Upper lobe of right lung (tissue), 1 donor: Measurements from ENCODE around the gene AMN. TPM values are rescaled to one million over a fixed set of nuclear protein-coding genes. Genes with fewer than 3 reads are reported as not detected.
"Not testable (repeated sequence)": the region's sequence is repeated elsewhere in the genome, so short reads cannot be mapped to it uniquely, and the experiment has no call there.

Experiments
- ATAC-seq: fragments of 200-7000 bp; cut with Tn5 transposase; one replicate; pipeline ENCODE4 v1.9.1; 2020; ENCODE audit warnings: mild to moderate bottlenecking, moderate library complexity
- DNase-seq: peaks from one replicate; pipeline ENCODE4 v3.0.0-alpha.2; 2020
- H3K27ac ChIP-seq: fragments of 200-600 bp; one replicate; pipeline ENCODE4 v1.8.0; 2022
- H3K27me3 ChIP-seq: fragments of 200-600 bp; one replicate; pipeline ENCODE4 v1.8.0; 2022; ENCODE audit warnings: mild to moderate bottlenecking
- H3K36me3 ChIP-seq: fragments of 200-600 bp; one replicate; pipeline ENCODE4 v1.8.0; 2022
- H3K4me1 ChIP-seq: fragments of 200-600 bp; one replicate; pipeline ENCODE4 v1.8.0; 2022
- H3K4me3 ChIP-seq: fragments of 200-600 bp; one replicate; pipeline ENCODE4 v1.8.0; 2022; ENCODE audit warnings: mild to moderate bottlenecking
- H3K9me3 ChIP-seq: fragments of 200-600 bp; one replicate; pipeline ENCODE4 v1.8.0; 2022
- intact Hi-C: fragments of 100-400 bp; cut with DNase I; formaldehyde crosslinking; loops from one replicate; pipeline ENCODE4 v1.11.0; 2022
- long read RNA-seq: library from polyadenylated mRNA; unstranded; transcript quantifications from one replicate; pipeline ENCODE4 v2.0.0, GENCODE V29; 2021
- total RNA-seq: library from RNA; stranded (reverse); fragmentation: NEBNext Ultra II Directional; extraction: Animal tissue kit (Norgen Biotek cat#: 25700); gene quantifications from one replicate; pipeline ENCODE4 v1.2.1, GENCODE V29; 2021
- TF ChIP-seq, protein P1 (sequence below): fragments of 200-600 bp; IDR thresholded peaks from one replicate; pipeline ENCODE4 v1.8.0; 2022; ENCODE audit warnings: antibody characterized with exemption
- donor health status: DM: no; HTN: yes; CAD: no; lungs with severe emphysema.

The AMN gene
- 19.8 TPM for total RNA-seq
- long read RNA-seq, partial matches to known transcripts = 30 of 48 reads
- long read RNA-seq, other reads (novel, unspliced or antisense) = 18 of 48 reads

DNA sequence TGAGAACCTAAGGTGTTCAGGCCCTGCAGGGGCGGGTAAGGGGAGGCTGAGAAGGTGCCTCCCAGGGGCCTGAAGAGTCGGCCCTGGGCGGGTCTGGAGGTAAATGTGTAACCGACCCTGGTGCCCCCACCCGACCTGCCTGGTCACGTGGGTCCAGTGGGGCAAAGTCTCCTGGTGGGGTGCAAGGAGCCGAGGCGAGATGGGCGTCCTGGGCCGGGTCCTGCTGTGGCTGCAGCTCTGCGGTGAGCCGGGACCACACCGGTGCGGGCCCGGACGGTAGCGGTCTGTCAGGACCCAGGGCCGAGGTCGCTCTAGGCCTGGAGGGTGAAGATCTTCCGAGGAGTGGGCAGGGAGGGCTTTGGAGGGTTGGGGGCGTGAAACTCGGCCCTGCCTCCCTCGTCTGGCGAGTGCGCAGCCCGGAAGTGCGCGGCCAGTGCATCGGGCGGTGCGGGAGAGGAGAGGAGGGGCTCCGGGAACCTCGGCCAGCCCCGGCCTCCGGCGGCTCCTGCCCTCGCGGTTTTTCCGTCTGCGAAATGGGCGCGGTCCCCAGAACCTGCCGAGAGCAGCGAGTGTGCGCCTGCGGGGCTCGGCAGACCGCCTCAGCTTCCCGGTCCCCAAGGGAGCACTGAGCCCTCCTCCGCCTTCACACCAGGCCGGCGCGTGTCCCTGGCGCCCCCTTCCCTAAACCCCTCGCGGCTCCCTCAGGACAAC is at the start of gene AMN:
Gene AMN, plus strand, starts transcription at position 174 of the 711 bp plus-strand sequence. Its CDS starts 26 bp downstream, at position 200.
- Histone ChIP-seq H3K9me3 (no peaks in the 10 kb centered on the region), H3K27ac (no peak within 1 kb of the TSS), H3K4me1 (peaks cover 11% of the 10 kb centered on the region), H3K4me3 (peak within 1 kb of the TSS; percentile 17), H3K36me3 (no peaks in the 10 kb centered on the region), H3K27me3 (peaks cover 36% of the 10 kb centered on the region)
- intact Hi-C loops = no loop called here
- DNase-seq (no peak), ATAC-seq (peak; percentile 1)
- TF ChIP-seq, protein P1, sequence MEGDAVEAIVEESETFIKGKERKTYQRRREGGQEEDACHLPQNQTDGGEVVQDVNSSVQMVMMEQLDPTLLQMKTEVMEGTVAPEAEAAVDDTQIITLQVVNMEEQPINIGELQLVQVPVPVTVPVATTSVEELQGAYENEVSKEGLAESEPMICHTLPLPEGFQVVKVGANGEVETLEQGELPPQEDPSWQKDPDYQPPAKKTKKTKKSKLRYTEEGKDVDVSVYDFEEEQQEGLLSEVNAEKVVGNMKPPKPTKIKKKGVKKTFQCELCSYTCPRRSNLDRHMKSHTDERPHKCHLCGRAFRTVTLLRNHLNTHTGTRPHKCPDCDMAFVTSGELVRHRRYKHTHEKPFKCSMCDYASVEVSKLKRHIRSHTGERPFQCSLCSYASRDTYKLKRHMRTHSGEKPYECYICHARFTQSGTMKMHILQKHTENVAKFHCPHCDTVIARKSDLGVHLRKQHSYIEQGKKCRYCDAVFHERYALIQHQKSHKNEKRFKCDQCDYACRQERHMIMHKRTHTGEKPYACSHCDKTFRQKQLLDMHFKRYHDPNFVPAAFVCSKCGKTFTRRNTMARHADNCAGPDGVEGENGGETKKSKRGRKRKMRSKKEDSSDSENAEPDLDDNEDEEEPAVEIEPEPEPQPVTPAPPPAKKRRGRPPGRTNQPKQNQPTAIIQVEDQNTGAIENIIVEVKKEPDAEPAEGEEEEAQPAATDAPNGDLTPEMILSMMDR = no peak

DNA sequence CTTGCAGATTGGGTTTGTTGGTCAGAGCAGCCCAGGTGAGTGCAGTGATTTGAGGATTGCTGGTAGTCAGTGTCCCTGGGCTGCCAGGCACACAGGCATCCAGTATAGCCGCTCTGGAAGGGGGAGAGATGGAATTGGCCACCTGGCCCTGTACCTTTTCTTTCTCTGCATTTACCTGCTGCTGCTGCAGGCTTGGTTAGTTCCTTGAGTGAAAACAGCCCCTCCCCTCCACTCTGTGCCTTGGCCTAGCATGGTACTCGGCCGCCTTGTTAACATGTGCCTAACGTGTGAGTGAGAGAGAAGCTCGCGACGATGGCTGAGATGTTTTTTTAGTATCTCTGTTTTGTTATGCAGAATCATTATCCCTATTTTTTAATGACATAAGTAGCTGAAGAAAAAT is 49.3 kb upstream of the AMN start:
- Histone ChIP-seq H3K9me3 (no peaks in the 10 kb centered on the region), H3K4me3 (no peak overlapping the region), H3K27ac (no peak overlapping the region), H3K27me3 (no peaks in the 10 kb centered on the region), H3K4me1 (no peaks in the 10 kb centered on the region), H3K36me3 (peaks cover 31% of the 10 kb centered on the region)
- TF ChIP-seq, protein P1 = no peak
- no peak for ATAC-seq
- no peak for DNase-seq
- intact Hi-C loops = no loop called here

DNA sequence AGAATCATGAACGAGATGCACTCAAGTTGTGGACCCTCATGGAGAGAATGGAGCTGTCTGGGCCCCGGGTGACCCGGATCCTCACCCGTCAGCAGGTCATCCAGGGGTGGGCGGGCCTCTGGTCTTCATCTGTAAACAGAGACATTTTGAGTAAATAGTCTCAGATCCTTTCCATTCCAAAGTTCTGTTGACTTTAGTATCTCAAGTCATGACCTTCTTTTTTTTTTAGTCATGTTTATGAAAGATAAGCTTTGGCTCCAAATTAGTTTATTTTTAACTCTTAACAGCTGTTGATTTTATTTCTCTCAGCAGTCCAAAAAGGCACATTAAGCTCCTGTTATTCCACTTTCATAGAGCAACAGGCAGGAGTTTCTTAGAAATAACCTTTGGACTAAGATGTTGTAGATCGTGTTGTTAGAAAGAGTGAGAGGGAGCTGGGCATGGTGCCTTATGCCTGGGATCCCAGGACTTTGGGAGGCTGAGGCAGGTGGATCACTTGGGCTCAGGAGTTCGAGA is 48.9 kb upstream of the AMN start:
- Histone ChIP-seq H3K27me3 (no peaks in the 10 kb centered on the region), H3K36me3 (peaks cover 31% of the 10 kb centered on the region), H3K4me1 (no peaks in the 10 kb centered on the region), H3K4me3 (no peak overlapping the region), H3K9me3 (no peaks in the 10 kb centered on the region), H3K27ac (no peak overlapping the region)
- DNase-seq (no peak), ATAC-seq (no peak)
- intact Hi-C loops = no loop called here
- TF ChIP-seq, protein P1 = no peak

DNA sequence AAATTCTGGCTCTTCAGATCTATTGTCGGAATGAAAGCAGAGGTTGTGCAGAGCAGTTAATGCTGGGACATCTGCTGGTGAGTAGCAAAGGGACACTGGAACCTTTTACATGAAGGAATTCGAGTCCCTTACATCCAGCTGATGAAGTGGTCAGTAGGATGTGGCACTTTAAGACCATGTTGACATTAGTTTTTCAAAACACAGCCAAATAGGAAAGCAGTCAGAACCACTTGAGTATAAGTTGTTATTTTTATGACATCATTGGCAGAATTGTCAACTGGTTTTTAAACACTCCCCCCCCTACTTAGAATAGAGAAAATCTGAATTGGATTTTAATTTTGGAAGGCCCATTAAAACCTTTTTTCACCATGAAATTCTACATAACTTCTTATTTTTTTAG is 46.8 kb upstream of the AMN start:
- no peak for DNase-seq
- no peaks in the 10 kb centered on the region for H3K9me3 ChIP-seq
- peak; percentile 68 for ATAC-seq
- TF ChIP-seq, protein P1 = no peak
- no peak overlapping the region for H3K4me3 ChIP-seq
- intact Hi-C loops = no loop called here
- H3K4me1 ChIP-seq = no peaks in the 10 kb centered on the region
- no peak overlapping the region for H3K27ac ChIP-seq
- no peaks in the 10 kb centered on the region for H3K27me3 ChIP-seq
- peaks cover 31% of the 10 kb centered on the region for H3K36me3 ChIP-seq

DNA sequence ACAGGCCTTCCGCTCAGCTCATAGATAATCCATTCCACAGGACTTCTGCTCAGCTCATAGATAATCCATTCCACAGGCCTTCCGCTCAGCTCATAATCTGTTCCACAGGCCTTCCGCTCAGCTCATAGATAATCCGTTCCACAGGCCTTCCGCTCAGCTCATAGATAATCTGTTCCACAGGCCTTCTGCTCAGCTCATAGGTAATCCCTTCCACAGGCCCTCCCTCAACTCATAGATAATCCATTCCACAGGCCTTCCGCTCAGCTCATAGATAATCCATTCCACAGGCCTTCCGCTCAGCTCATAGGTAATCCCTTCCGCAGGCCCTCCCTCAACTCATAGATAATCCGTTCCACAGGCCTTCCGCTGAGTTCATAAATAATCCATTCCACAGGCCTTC is 45.0 kb upstream of the AMN start:
- ATAC-seq, intact Hi-C loops: not testable (repeated sequence)

DNA sequence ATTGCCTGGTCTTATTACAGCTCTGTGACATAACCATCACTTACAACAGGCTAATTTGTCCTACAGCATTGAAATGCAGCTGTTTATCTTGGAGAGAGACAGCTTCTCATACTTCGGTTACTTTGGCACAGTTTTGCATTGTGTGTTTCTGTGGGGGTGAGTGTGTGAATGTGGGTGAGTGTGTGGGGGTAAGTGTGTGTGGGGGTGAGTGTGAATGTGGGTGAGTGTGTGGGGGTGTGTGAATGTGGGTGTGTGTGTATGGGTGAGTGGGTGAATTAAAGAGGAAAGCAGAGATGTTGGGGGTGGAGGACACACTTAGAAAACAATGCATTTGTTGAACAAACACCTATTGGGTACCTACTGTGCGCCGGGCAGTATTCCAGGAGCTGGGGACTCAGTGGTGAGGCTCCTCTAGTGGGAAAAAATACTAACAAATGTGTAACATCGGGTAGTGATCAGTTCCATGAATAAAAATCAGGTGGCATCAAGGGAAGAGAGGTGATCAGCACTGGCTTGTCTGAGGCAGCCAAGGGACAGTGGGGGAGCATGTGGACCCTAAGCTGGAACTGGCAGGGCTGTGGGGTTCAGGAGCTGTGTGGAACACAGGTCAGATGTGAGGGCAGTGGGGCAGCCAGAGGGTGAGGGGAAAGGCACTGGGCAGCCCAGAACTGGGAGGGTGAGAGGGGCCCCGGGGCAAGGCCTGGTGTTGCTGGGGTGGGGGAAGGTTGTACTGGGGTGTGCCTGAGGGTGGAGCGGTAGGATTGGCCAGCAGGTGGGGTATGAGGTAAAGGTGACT is 44.1 kb upstream of the AMN start:
- ATAC-seq (peak; percentile 61), DNase-seq (no peak)
- Histone ChIP-seq H3K36me3 (peaks cover 13% of the 10 kb centered on the region), H3K4me3 (no peak overlapping the region), H3K9me3 (no peaks in the 10 kb centered on the region), H3K27me3 (no peaks in the 10 kb centered on the region), H3K27ac (no peak overlapping the region), H3K4me1 (no peaks in the 10 kb centered on the region)
- TF ChIP-seq, protein P1 = no peak
- intact Hi-C loops = no loop called here

More for the DNA sequence above, 45.0 kb upstream of the AMN start:
- H3K36me3 ChIP-seq = peaks cover 21% of the 10 kb centered on the region
- not testable (repeated sequence) for H3K9me3 ChIP-seq, DNase-seq, H3K27ac ChIP-seq, H3K27me3 ChIP-seq, H3K4me3 ChIP-seq, H3K4me1 ChIP-seq
